ENCODE data around the gene TIFAB.

DNA sequence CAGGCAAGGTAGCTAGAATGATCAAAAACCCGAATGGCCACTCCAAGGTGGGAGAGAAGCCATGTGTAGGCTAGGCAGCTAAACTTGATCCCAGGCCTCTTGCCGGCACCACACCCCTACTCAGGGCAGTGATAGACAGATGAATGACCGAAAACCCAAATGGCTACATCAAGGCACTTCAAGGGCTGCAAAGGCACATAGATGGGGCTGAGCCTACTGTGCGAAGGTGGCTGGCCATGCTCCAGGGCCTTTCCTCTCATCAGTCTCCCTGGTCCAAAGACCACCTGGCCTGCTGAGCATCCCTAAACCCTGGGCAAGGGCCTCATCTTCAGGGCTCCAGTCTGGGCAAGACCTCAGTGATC is 3.7 kb upstream of the TIFAB start:
- TF ChIP-seq ZNF274 (IDR thresholded peaks at IDR 0.05; ENCODE audit: low read depth, low read length) (no peak), SUZ12 (IDR thresholded peaks at IDR 0.05; ENCODE audit: extremely low read depth, insufficient read depth, insufficient read length) (no peak), YY1 (IDR thresholded peaks at IDR 0.05; ENCODE audit: insufficient read depth, insufficient read length) (no peak)
